SHP77 treated with DMSO at 0.1 percent for 48 hours (cell line): Measurements from ENCODE around the gene PRSS48.
"Not testable (repeated sequence)": the region's sequence is repeated elsewhere in the genome, so short reads cannot be mapped to it uniquely, and the experiment has no call there.

ENCODE experiments used
- DNase-seq: peaks from one replicate; lab custom pipeline; 2025; lab: John Stamatoyannopoulos, UW

The PRSS48 gene

DNA sequence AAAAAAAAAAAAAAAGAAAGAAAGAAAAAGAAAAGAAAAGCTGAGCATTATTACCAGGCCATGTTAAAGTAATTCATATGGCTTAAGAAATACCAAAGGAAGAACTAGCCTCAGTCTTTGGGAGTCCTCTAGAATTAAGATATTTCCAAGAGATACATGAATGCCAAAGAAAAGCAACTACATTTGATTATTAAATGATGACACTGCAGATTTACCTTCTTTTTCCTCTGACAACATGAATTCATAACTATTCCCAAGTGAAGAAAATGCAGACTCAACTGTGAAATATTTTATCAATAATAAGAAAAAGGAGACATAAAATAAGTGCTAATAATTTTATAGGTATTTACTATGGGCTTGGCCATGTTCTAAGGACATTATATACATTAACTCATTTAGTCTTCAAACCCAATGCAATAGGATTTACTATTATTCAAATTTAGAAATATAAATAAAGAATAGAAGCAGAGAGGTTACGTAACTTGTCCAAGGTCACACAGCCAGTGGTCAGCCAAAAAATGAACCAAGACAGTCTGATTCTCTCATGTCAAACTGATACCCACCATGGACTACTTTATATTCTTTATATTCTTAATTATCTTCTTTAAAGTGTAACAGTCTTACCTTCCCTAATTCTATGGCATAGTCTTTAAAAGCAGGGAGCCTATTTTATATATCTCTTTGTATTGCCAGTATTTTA is 41.5 kb downstream of the PRSS48 start:
- DNase-seq, result no peak

DNA sequence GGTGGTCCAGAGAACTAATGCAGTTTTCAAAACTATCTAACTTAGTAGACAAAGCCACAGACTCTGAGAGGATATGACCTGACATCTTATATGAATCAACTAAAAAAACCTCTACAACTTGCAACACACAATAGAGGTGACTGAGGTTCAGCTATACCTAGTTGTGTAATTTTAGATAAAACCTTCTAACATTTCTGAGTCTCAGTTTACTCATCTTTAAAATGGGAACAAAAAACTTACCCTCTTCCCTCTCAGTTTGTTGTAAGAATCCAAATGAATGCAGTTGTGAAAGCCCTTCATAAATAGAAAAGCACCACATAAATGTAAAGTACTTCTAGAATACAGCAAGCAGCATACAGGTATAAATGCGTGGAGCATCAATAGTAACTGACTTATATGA is 42.5 kb downstream of the PRSS48 start:
- DNase-seq, result no peak

DNA sequence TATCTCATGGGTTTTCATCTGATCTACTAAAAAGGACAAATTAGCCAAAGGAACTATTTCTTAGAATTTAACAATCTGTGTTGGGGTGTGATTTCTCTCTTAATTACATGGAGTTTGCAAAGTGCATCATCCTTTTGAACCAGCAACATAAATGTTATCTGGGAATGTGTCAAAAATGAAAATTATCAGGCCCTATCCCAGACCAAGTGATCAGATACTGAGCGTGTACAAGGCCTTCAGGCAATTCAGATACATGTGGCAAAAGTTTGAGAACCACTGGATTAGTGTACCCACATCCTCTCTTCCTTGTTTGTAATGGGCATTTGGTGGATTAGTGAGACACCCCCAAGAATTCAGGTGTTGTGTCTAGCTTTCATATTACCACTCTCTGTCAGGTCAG is 44.6 kb downstream of the PRSS48 start:
- DNase-seq, result no peak

DNA sequence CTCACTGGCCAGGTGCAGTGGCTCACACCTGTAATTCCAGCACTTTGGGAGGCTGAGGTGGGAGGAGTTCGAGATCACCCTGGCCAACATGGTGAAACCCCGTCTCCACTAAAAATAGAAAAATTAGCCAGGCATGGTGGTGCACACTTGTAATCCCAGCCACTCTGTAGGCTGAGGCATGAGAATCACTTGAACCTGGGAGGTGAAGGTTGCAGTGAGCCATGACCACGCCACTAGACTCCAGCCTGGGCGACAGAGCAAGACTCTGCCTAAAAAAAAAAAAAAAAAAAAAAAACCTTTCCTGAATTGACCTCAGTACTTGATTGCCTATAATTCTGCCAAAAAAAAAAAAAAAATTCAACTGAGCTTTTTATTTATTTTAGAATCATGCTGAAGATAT is 45.2 kb downstream of the PRSS48 start:
- not testable (repeated sequence) for DNase-seq

DNA sequence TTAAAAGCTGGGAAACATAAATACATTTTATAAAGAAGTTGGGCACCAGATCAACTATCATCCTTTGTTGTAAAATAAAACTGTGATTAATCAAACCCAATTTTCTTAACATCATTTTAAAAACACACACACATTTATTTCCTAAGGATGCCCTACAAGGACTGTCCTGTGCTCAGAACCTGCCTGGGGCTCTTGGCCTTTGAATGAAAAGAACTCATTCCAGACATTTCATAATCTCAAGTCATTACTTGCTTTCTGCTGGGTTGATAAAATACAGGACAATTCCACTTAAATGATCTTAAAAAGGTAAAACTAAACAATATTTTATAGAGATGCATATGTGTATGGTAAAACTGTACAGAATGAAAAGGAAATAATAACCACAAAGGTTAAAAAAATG is 45.6 kb downstream of the PRSS48 start:
- no peak for DNase-seq

DNA sequence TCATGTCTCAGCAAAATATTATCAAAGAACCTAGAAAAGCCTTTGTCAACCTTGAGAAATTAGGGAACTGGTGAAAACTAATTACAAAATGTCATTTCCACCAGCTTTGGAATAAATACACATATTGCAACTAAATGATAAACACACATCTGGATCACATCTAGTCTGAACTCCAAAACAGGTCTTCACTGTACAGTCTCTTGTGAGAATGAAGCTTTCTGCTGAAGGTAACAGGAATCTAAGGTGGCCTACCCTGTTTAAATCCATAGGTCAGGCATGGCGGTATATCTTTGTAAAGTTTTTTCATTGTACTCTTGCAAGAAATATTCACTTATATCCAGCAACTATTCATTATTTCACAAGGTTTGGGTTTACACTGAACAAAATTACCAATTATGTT is 46.7 kb downstream of the PRSS48 start:
- no peak for DNase-seq

DNA sequence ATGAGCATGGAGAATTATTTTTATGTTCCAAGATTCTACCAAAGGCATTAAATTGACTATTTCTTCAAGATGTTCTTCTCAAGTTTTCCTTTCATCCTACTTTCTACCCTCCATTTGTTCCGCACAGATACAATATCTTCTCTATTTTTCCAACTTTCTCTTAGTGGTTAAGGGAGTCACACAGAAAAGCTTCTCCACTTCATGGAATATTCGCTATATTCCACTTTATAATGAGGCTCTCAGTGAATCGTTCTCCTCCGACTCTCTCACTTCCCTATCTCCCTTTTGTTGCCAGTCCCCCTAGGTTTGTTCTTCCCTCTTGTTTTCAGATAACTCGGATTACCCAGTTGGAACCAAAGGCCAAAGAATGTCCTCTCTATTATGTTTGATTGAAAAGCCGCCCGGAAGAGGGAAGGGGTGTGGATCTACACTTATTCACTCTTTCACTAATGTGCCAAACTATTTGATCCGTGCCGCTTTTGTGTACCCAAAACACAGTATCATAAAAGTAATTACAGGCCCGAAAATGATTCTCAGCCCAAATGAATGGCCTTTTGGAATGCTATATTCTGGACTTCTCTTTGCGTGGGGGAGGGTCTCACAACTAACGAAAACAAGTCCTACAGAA is 47.3 kb downstream of the PRSS48 start:
- DNase-seq, result no peak

DNA sequence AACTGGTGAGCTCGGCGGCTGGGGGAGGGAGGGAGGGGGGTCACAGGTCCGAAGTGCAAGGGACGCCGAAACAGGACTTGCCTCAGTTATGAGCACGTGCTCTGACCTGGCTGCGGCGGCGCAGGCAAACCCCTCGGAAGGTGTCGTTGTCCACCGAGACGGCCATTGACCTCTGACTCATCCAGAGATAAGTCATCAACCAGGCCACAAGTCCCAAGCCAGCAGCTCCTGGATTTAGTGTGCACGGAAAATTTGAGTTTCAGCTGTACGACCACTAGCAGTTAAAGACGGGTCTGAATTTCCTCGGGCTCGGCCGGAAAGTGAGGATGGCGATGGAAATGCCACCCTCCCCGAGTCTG is 47.8 kb downstream of the PRSS48 start:
- DNase-seq, result no peak

DNA sequence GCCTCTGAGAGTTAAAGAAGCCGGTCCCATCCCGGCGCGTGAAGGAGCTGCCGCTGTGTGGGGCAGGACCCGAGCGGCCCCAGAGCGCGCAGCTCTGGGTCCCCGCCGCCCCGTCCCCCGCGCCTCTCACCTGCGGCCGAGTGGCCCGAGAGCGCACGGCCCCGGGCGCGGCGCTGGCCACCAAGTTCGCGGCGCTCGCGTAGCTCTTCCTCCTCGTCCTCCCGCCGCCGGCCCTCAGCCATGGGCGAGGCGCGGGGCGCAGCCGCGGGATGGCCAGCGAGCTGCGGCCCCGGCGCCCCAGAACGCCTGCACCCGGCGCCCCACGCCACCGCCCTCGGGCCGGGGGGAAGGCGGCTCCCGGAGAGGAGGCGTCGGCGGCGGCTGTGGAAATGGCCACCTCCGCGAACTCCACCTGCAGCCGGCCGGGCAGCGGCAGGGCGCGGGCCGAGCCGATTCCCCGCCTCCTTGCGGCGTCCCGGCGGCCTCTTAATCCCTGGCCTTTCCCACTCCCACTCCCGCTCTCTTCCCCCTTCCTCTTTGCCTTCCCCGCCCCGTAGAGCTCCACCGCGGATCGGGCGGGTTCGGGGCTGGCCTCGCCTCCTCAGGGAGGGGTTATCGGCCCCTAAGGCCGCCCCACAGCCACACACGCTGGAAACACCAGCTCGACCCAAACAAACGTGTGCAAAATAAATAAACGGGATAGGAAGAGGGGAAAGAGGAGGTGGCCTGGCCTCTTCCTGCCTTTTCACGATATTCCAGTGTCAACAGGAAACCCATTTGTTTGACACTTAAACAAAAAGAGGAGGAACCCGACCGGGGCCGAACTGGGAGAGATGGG is 48.4 kb downstream of the PRSS48 start, which contains the start of gene SH3D19:
SH3D19 (minus strand) TSS at position 495 of the 838 bp plus-strand sequence; CDS start at position 242, 253 bp downstream.
- no peak for DNase-seq

DNA sequence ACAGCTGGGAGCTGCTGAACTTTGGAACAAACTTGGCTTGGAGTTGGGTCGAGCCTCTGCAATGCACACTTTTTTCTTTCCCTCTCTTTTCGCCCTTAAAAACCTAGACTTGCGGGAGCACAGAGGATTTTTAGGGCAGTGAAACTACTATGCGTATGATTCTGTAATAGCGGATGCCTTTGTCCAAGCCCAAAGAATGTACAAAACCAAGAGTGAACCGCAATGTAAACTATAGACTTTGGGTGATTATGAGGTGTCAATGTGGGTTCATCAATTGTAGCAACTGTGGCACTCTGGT is 48.9 kb downstream of the PRSS48 start:
- DNase-seq, result no peak

DNA sequence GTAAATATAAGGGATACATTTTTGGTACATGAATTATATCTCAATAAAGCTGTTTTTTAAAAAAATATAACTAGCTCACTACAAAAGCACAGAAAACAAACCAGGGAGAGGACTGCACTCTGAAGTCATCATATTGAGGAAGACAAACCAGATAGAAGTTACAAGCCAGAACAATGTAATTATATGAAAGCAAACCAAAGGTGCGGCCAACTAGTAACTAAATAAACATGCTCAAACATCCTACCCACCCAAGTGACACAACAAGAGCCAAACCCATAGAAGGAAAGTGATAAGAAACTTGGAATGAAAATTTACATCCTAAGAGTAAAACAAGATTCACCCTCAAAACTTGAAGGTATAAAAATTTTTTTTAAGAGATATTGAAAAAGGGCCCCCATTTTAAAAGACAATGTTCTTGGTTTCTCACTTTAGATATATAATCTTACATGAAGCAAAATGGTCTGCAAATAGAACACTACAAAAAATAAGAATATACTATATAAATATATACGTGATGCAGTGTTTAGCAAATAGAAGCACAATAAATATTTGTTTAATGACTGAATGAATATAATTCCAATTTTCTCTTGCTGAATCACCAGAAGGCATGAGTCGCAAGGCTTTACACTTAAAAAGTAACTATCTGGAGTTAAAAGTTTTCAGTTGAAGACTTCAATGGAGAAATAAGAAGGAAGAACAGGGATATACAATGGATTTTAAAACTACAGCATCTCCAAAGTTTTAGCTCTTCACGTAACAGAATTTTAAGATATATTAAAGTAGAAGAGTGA is 52.5 kb downstream of the PRSS48 start:
- DNase-seq, result no peak

DNA sequence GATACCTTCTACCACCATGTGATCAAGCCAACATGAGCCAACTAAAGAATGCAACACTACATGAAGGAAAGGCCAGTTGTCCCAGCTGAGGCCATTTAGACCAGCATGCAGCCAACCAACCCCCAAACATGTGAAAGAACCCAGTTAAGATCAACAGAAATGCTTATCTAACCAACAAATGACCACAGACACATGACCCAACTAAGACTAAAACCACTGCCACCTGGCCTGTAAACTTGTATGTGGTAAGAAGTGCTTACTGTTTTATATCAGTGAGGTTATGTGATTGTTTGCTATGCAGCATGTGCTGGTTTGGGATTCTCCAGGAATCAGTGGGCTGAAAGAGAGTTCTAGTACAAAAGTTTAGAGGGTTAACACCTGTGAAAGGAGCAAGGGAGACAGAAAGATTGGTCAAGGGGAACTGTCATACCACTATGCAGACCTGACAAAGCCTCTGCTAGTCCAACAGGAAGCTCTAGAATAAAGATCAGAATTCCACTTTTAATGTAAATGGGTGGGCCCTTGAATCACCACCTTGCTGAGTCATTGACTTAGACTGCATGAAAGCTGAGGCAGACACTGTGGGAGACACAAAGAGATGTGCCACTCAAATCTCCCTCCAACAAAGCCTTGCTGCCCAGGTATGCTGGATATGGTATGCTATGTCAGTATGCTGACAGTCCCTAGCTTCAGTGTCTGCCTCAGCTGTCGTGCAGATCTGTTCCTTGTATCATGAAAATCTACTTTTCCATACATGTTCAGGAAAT is 54.5 kb downstream of the PRSS48 start:
- no peak for DNase-seq

DNA sequence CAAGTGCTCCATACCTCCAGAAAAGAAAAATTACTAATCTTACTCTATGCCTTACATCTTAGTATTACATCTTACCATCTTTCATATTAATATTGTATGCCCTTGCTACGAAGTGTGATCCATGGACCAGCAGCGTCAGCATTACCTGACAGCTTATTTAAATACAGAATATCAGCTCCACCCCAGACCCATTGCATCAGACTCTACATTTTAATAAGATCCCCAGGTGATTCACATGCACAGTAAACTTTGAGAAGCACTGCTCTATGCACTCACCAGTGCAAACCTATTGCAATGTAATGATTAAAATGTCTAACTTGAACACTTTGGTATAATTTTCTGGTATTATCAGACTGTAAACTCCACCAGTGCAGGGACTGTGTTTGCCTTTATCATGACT is 62.5 kb downstream of the PRSS48 start:
- no peak for DNase-seq

DNA sequence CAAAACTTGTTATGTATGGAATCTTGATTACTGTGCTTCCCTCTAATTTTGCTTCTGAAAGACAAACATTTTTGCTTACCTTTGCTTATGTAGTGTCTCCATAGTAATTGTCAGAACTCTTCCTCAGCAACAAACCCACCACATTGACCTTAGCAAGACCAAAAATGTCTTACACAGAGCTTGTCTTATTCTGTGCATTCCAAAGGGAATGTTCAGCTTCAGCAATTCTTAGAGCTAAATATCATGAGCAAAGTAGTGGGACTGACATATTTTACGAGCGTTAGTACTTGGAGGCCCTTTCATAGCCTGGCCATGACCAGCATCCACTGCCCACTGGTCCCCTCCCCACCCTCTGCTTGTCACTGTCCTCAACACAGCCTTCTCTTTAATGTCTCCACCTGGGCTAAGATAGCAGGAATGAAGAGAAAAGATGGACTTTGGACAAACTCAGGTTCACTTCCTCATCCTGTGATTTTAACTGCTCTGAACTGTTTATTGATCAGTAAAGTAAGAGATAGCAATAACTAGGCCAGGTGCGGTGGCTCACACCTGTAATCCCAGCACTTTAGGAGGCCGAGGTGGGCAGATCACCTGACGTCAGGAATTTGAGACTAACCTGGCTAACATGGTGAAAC is 63.9 kb downstream of the PRSS48 start:
- no peak for DNase-seq
